H1 (cell line): ENCODE results near the gene SEMA3C. TPM values are rescaled to one million over a fixed set of nuclear protein-coding genes. Genes with fewer than 3 reads are reported as not detected.

Source experiments
- CTCF ChIA-PET: fragments of 300-600 bp; sonication (Branson Sonifier 250); formaldehyde crosslinking; loops from one replicate; lab custom pipeline; 2021; ENCODE audit not compliant: partially characterized antibody; lab: Charles Lee
- POLR2A ChIA-PET: fragments of 300-600 bp; sonication (Branson Sonifier 250); formaldehyde crosslinking; loops from one replicate; lab custom pipeline; 2021; ENCODE audit warnings: inconsistent platforms; ENCODE audit not compliant: partially characterized antibody; lab: Charles Lee
- DNase-seq, 2 experiments: peaks; one replicate each; pipeline versions ENCODE4 v3.0.0 to v3.0.0-alpha.2; 2010 to 2022; ENCODE audit warnings: low spot score in 2 of 2, low read depth in 1 of 2, mixed read lengths in 1 of 2
- FAIRE-seq: peaks from 2 replicates; lab custom pipeline; 2011; peaks lifted over from hg19 to GRCh38; lab: Jason Lieb, UNC
- H2AFZ ChIP-seq: 2 replicates; pipeline ENCODE4 v1.8.1; 2012; ENCODE audit warnings: low read length, inconsistent platforms
- H2AK5ac ChIP-seq: 2 replicates; pipeline ENCODE4 v1.6.1; 2013; ENCODE audit warnings: low read depth, low read length
- H2BK120ac ChIP-seq: replicated peaks from 2 replicates; pipeline ENCODE3; 2013; ENCODE audit warnings: low read depth, low read length, inconsistent platforms
- H2BK12ac ChIP-seq: 2 replicates; pipeline ENCODE4 v1.6.1; 2013; ENCODE audit warnings: low read depth, low read length
- H2BK15ac ChIP-seq: 2 replicates; pipeline ENCODE4 v1.6.1; 2013; ENCODE audit warnings: low read length
- H2BK20ac ChIP-seq: 2 replicates; pipeline ENCODE4 v1.6.1; 2013; ENCODE audit warnings: low read length
- H2BK5ac ChIP-seq: 2 replicates; pipeline ENCODE4 v1.6.1; 2013; ENCODE audit warnings: low read depth, low read length
- H3K14ac ChIP-seq: 2 replicates; pipeline ENCODE4 v1.6.1; 2013; ENCODE audit warnings: inconsistent platforms; ENCODE audit not compliant: insufficient read length
- H3K18ac ChIP-seq: 2 replicates; pipeline ENCODE4 v1.6.1; 2013; ENCODE audit warnings: low read length; ENCODE audit errors: extremely low read depth
- H3K23ac ChIP-seq: 2 replicates; pipeline ENCODE4 v1.6.1; 2013; ENCODE audit warnings: inconsistent platforms; ENCODE audit not compliant: insufficient read length
- H3K23me2 ChIP-seq: 2 replicates; pipeline ENCODE4 v1.6.1; 2013; ENCODE audit warnings: low read depth, low read length
- H3K27ac ChIP-seq: 2 replicates; pipeline ENCODE4 v1.6.1; 2011; ENCODE audit warnings: low read depth, low read length, inconsistent platforms
- H3K27me3 ChIP-seq, 4 experiments: replicated peaks in 1 of 4; 1 replicate in 1 of 4; 2 replicates in 3 of 4; pipeline versions ENCODE4 v1.6.1 to v1.8.1; 2011 to 2013; ENCODE audit warnings: low read length in 3 of 4, mild to moderate bottlenecking in 3 of 4, inconsistent platforms in 2 of 4, mixed read lengths in 2 of 4, moderate library complexity in 1 of 4; ENCODE audit not compliant: control insufficient read depth in 3 of 4, insufficient read depth in 3 of 4; ENCODE audit errors: extremely low read depth in 1 of 4
- H3K36me3 ChIP-seq, 4 experiments: 2 replicates each; pipeline versions ENCODE4 v1.6.1 to v1.8.1; 2011 to 2013; ENCODE audit warnings: mild to moderate bottlenecking in 4 of 4, low read length in 3 of 4, moderate library complexity in 2 of 4, control low read depth in 1 of 4, inconsistent platforms in 1 of 4; ENCODE audit not compliant: insufficient read depth in 4 of 4, control insufficient read depth in 2 of 4
- H3K4ac ChIP-seq: replicated peaks from 2 replicates; pipeline ENCODE3; 2013; ENCODE audit warnings: low read length, low read depth, mixed read lengths, inconsistent platforms; ENCODE audit not compliant: insufficient read length
- H3K4me1 ChIP-seq, 4 experiments: replicated peaks in 1 of 4; 1 replicate in 1 of 4; 2 replicates in 3 of 4; pipeline versions ENCODE4 v1.6.1 to v1.8.1; 2011 to 2013; ENCODE audit warnings: low read length in 3 of 4, inconsistent platforms in 2 of 4, mixed read lengths in 1 of 4; ENCODE audit not compliant: insufficient read depth in 4 of 4, control insufficient read depth in 3 of 4
- H3K4me2 ChIP-seq, 2 experiments: 2 replicates each; pipeline versions ENCODE4 v1.6.1 to v1.8.1; 2011 to 2013; ENCODE audit warnings: low read depth in 2 of 2, low read length in 2 of 2, control low read depth in 1 of 2, inconsistent platforms in 1 of 2, mild to moderate bottlenecking in 1 of 2; ENCODE audit not compliant: insufficient read depth in 1 of 2
- H3K4me3 ChIP-seq, 4 experiments: fragments of 200-600, 300-600 bp in 1 of 4; sonication (generic), shearing (Covaris generic), sonication (Bioruptor Twin) in 1 of 4; 2 replicates each; pipeline versions ENCODE4 v1.5.1 to v1.8.1; 2011 to 2016; ENCODE audit warnings: low read length in 4 of 4, low read depth in 3 of 4, control low read depth in 2 of 4, inconsistent platforms in 2 of 4, mild to moderate bottlenecking in 2 of 4, mixed read lengths in 1 of 4, moderate library complexity in 1 of 4; ENCODE audit not compliant: insufficient read depth in 2 of 4; ENCODE audit errors: extremely low read depth in 1 of 4
- H3K56ac ChIP-seq: replicated peaks from 2 replicates; pipeline ENCODE3; 2013; ENCODE audit warnings: low read depth, mild to moderate bottlenecking, mixed read lengths, low read length, inconsistent platforms; ENCODE audit not compliant: insufficient read length
- H3K79me1 ChIP-seq: 2 replicates; pipeline ENCODE4 v1.6.1; 2013; ENCODE audit warnings: low read depth, low read length, control low read depth
- H3K79me2 ChIP-seq, 2 experiments: 2 replicates each; pipeline versions ENCODE4 v1.6.1 to v1.8.1; 2012 to 2013; ENCODE audit warnings: low read length in 2 of 2, mild to moderate bottlenecking in 2 of 2, inconsistent platforms in 1 of 2; ENCODE audit not compliant: insufficient read depth in 2 of 2, control insufficient read depth in 1 of 2
- H3K9ac ChIP-seq, 4 experiments: replicated peaks in 1 of 4; 1 replicate in 1 of 4; 2 replicates in 3 of 4; pipeline versions ENCODE4 v1.6.1 to v1.8.1; 2011 to 2013; ENCODE audit warnings: low read depth in 3 of 4, low read length in 3 of 4, control low read depth in 2 of 4, mild to moderate bottlenecking in 2 of 4, moderate library complexity in 2 of 4, inconsistent platforms in 1 of 4; ENCODE audit errors: extremely low read depth in 1 of 4
- H3K9me3 ChIP-seq, 2 experiments: 2 replicates each; pipeline versions ENCODE4 v1.6.1 to v1.8.1; 2012 to 2013; ENCODE audit warnings: mild to moderate bottlenecking in 2 of 2, moderate library complexity in 2 of 2, control low read depth in 1 of 2, inconsistent platforms in 1 of 2, low read depth in 1 of 2, low read length in 1 of 2, mixed read lengths in 1 of 2; ENCODE audit not compliant: insufficient read depth in 2 of 2
- H4K20me1 ChIP-seq, 2 experiments: replicated peaks in 1 of 2; 2 replicates each; pipeline versions ENCODE3 to v1.8.1; 2011 to 2013; ENCODE audit warnings: inconsistent platforms in 2 of 2, low read length in 2 of 2, mild to moderate bottlenecking in 1 of 2; ENCODE audit not compliant: insufficient read depth in 2 of 2, control insufficient read depth in 1 of 2
- H4K5ac ChIP-seq: 2 replicates; pipeline ENCODE4 v1.6.1; 2013; ENCODE audit warnings: low read length, low read depth, mixed read lengths, inconsistent platforms; ENCODE audit not compliant: insufficient read length
- H4K8ac ChIP-seq: 2 replicates; pipeline ENCODE4 v1.8.0; 2013; ENCODE audit warnings: mild to moderate bottlenecking, moderate library complexity, low read length, inconsistent platforms; ENCODE audit not compliant: insufficient read depth; ENCODE audit errors: extremely low read depth
- H4K91ac ChIP-seq: replicated peaks from 2 replicates; pipeline ENCODE3; 2013; ENCODE audit warnings: low read length, mixed read lengths, inconsistent platforms; ENCODE audit not compliant: insufficient read length
- BRCA1 ChIP-seq: IDR thresholded peaks from 2 replicates; pipeline ENCODE4 v1.6.1; 2012; ENCODE audit warnings: low read depth, low read length, improper control_type of control experiment
- CHD2 ChIP-seq: IDR thresholded peaks from 2 replicates; pipeline ENCODE4 v1.6.1; 2012; ENCODE audit warnings: low read length, improper control_type of control experiment
- EGR1 ChIP-seq: IDR thresholded peaks from 2 replicates; pipeline ENCODE4 v1.6.1; 2011; ENCODE audit warnings: low read depth, low read length, borderline replicate concordance
- EZH2 ChIP-seq: fragments of 200-600 bp; sonication (generic); IDR thresholded peaks from 2 replicates; pipeline ENCODE4 v1.7.1; 2012; ENCODE audit warnings: low read depth, mild to moderate bottlenecking, moderate library complexity, low read length, inconsistent platforms; ENCODE audit not compliant: severe bottlenecking
- GABPA ChIP-seq: IDR thresholded peaks from 2 replicates; pipeline ENCODE4 v1.6.1; 2011; ENCODE audit warnings: mild to moderate bottlenecking, low read length, moderate library complexity, borderline replicate concordance; ENCODE audit not compliant: insufficient read depth
- HDAC6 ChIP-seq: IDR thresholded peaks from one replicate; pipeline ENCODE4 v1.7.1; 2012; ENCODE audit warnings: low read depth, mild to moderate bottlenecking, inconsistent platforms, low read length, moderate library complexity
- JUN ChIP-seq: IDR thresholded peaks from 2 replicates; pipeline ENCODE4 v1.6.1; 2011; ENCODE audit warnings: low read depth, mild to moderate bottlenecking, improper control_type of control experiment, low read length
- MAFK ChIP-seq: IDR thresholded peaks from 2 replicates; pipeline ENCODE4 v1.6.1; 2012; ENCODE audit warnings: low read depth, mild to moderate bottlenecking, improper control_type of control experiment, low read length
- SP1 ChIP-seq: IDR thresholded peaks from 2 replicates; pipeline ENCODE4 v1.6.1; 2011; ENCODE audit warnings: low read depth, low read length
- SP4 ChIP-seq: IDR thresholded peaks from 2 replicates; pipeline ENCODE4 v1.6.1; 2012; ENCODE audit warnings: low read length, inconsistent platforms
- SRF ChIP-seq: IDR thresholded peaks from 2 replicates; pipeline ENCODE4 v1.6.1; 2011; ENCODE audit warnings: mild to moderate bottlenecking, low read depth, low read length, moderate library complexity
- USF2 ChIP-seq: IDR thresholded peaks from 2 replicates; pipeline ENCODE4 v1.6.1; 2011; ENCODE audit warnings: low read length, improper control_type of control experiment
- whole genome bisulfite sequencing, 2 experiments: shearing (Covaris generic) in 1 of 2; methylation state at CpG; one replicate each; pipeline versions ENCODE4 v1.1.6 to v1.1.7; 2013 to 2015; ENCODE audit warnings: low lambda C conversion rate in 2 of 2, mixed read lengths in 2 of 2, inconsistent platforms in 1 of 2, low coverage in 1 of 2, missing lambda C conversion rate in 1 of 2; ENCODE audit not compliant: insufficient replicate concordance in 2 of 2, insufficient coverage in 1 of 2, insufficient read length in 1 of 2; ENCODE audit errors: extremely low coverage in 1 of 2, missing lambda C conversion rate in 1 of 2; 5-methylcytosine and 5-hydroxymethylcytosine counted together
- polyA plus RNA-seq, 7 experiments: library from polyadenylated mRNA; depleted of rRNA in 3 of 7; stranded (reverse) in 5 of 7; unstranded in 2 of 7; fragments of >200 nt in 5 of 7; fragments of 200-250 nt in 2 of 7; gene quantifications; 1 replicate in 5 of 7; 2 replicates in 1 of 7; 4 replicates in 1 of 7; pipeline versions ENCODE4 v1.2.1 to v1.2.3, GENCODE V29; 2011 to 2013; ENCODE audit warnings: missing spikeins in 2 of 7, mixed read lengths in 2 of 7
- total RNA-seq: library from RNA; stranded (reverse); fragmentation: NEBNext Ultra II Directional; extraction: Animal tissue kit (Norgen Biotek cat#: 25700); gene quantifications from 2 replicates; pipeline ENCODE4 v1.2.1, GENCODE V29; 2021

The SEMA3C gene
- total and polyA plus RNA-seq, 2 of the 8 experiments (the other 6 are each of a cell fraction or from before 2014, with no cell fraction given) = 0.15 to 1.4 TPM

GRCh38 chr7:80740778-80741545 lies 177.9 kb downstream of the SEMA3C start:
- no peak overlapping the region for H4K8ac ChIP-seq
- H3K14ac ChIP-seq = no peak overlapping the region
- no peaks in the 10 kb centered on the region for H3K36me3 ChIP-seq
- no peaks in the 10 kb centered on the region for H3K27me3 ChIP-seq
- H3K79me1 ChIP-seq = no peaks in the 10 kb centered on the region
- H3K9me3 ChIP-seq = no peaks in the 10 kb centered on the region
- no peak overlapping the region for H2BK12ac ChIP-seq
- H2BK15ac ChIP-seq = no peak overlapping the region
- H3K9ac ChIP-seq = no peak overlapping the region
- no peak for FAIRE-seq
- ChIA-PET CTCF (interaction anchor here (1.7 kb wide), 1 partner anchor 11 kb away, joined by 5 read pairs; no protein-coding TSS in a partner anchor), POLR2A (interaction anchor here (0.9 kb wide), 1 partner anchor 18 kb away, joined by 3 read pairs; no protein-coding TSS in a partner anchor)
- H3K27ac ChIP-seq = no peak overlapping the region
- no peak overlapping the region for H2AK5ac ChIP-seq
- no peaks in the 10 kb centered on the region for H4K20me1 ChIP-seq
- no peak overlapping the region for H2AFZ ChIP-seq
- H2BK5ac ChIP-seq = no peak overlapping the region
- no peak overlapping the region for H3K23ac ChIP-seq
- no peak for DNase-seq
- H3K4me3 ChIP-seq = no peak overlapping the region
- 79% methylated on average over 1 of the region's 1 CpG; no CpG with 5 or more reads in 1 of the 2 experiments for WGBS, 2 experiments
- H3K4ac ChIP-seq = no peak overlapping the region
- no peak overlapping the region for H2BK20ac ChIP-seq
- H3K4me1 ChIP-seq = no peaks in the 10 kb centered on the region
- no peak overlapping the region for H2BK120ac ChIP-seq
- no peak overlapping the region for H3K18ac ChIP-seq
- H3K56ac ChIP-seq = no peak overlapping the region
- H4K91ac ChIP-seq = no peak overlapping the region
- no peaks in the 10 kb centered on the region for H3K79me2 ChIP-seq
- no peak overlapping the region for H4K5ac ChIP-seq
- no peaks in the 10 kb centered on the region for H3K23me2 ChIP-seq
- H3K4me2 ChIP-seq = no peak overlapping the region
- TF ChIP-seq SP4 (no peak), BRCA1 (no peak), MAFK (no peak), SP1 (no peak), USF2 (no peak), JUN (no peak), CHD2 (no peak), GABPA (no peak), SRF (no peak), EGR1 (no peak), HDAC6 (no peak), EZH2 (no peak)
